HepG2 (cell line): ENCODE data around the gene FBXW12. TPM values are rescaled to one million over a fixed set of nuclear protein-coding genes. Genes with fewer than 3 reads are reported as not detected.
A peak's percentile ranks its signal among the peaks of the same experiment; 100 is the strongest.

Source experiments
- ATAC-seq: fragments of 200-7000 bp; cut with Tn5 transposase; 3 replicates; pipeline ENCODE4 v1.9.1; 2020; ENCODE audit warnings: mild to moderate bottlenecking, moderate library complexity
- BruUV-seq: library from RNA; stranded (reverse); fragments of 400-500 nt; replicated peaks from 2 replicates; lab custom pipeline; 2021; lab: Mats Ljungman, UMichigan
- CTCF ChIA-PET: fragments of 300-600 bp; formaldehyde crosslinking; extraction: SDS; loops from one replicate; lab custom pipeline; 2021; ENCODE audit warnings: low total read pairs, inconsistent platforms, low intra/inter-chr PET ratio; lab: Yijun Ruan, JAX
- POLR2A ChIA-PET: fragments of 350-600 bp; sonication (Branson Sonifier 250); formaldehyde crosslinking; loops from one replicate; lab custom pipeline; 2020; ENCODE audit warnings: antibody characterized with exemption, inconsistent platforms; lab: Yijun Ruan, JAX
- DNase-seq: peaks from one replicate; pipeline ENCODE4 v3.0.0-alpha.2; 2015; ENCODE audit warnings: low spot score
- FAIRE-seq: peaks from 3 replicates; lab custom pipeline; 2011; peaks lifted over from hg19 to GRCh38; lab: Jason Lieb, UNC
- H2AFZ ChIP-seq: one replicate; pipeline ENCODE4 v1.6.1; 2011; ENCODE audit warnings: low read length, inconsistent platforms
- H3K27ac ChIP-seq: fragments of 300-600 bp; 3 replicates; pipeline ENCODE4 v1.8.0; 2011; ENCODE audit warnings: mixed run types, mild to moderate bottlenecking, mixed read lengths, low read length, inconsistent platforms; ENCODE audit not compliant: insufficient read depth; ENCODE audit errors: extremely low read length
- H3K27me3 ChIP-seq, 2 experiments: fragments of 200-600 bp in 1 of 2; 2 replicates in 1 of 2; 3 replicates in 1 of 2; pipeline versions ENCODE4 v1.6.0 to v1.8.0; 2011; ENCODE audit warnings: low read length in 2 of 2, mild to moderate bottlenecking in 2 of 2, moderate library complexity in 2 of 2, inconsistent platforms in 1 of 2; ENCODE audit not compliant: insufficient read depth in 2 of 2, control insufficient read depth in 1 of 2
- H3K36me3 ChIP-seq, 2 experiments: fragments of 200-600 bp in 1 of 2; replicated peaks in 1 of 2; 2 replicates in 1 of 2; 3 replicates in 1 of 2; pipeline versions ENCODE4 v1.5.1 to v1.8.0; 2011; ENCODE audit warnings: low read length in 2 of 2, inconsistent platforms in 1 of 2; ENCODE audit not compliant: insufficient read depth in 2 of 2, control insufficient read depth in 1 of 2
- H3K4me1 ChIP-seq: 2 replicates; pipeline ENCODE4 v1.5.1; 2012; ENCODE audit warnings: low read length, inconsistent platforms; ENCODE audit not compliant: insufficient read depth
- H3K4me2 ChIP-seq: 2 replicates; pipeline ENCODE4 v1.6.0; 2011; ENCODE audit warnings: low read depth, low read length, inconsistent platforms
- H3K4me3 ChIP-seq, 3 experiments: fragments of 200-600 bp in 1 of 3; sonication (generic), shearing (Covaris generic) in 1 of 3; replicated peaks in 1 of 3; 2 replicates each; pipeline ENCODE4 v1.5.1; 2011 to 2016; ENCODE audit warnings: low read length in 3 of 3, inconsistent platforms in 2 of 3, low read depth in 2 of 3, mild to moderate bottlenecking in 2 of 3, control low read depth in 1 of 3, mixed read lengths in 1 of 3; ENCODE audit not compliant: insufficient read depth in 1 of 3
- H3K79me2 ChIP-seq: one replicate; pipeline ENCODE4 v1.6.1; 2011; ENCODE audit warnings: low read length, inconsistent platforms; ENCODE audit not compliant: insufficient read depth
- H3K9ac ChIP-seq: 2 replicates; pipeline ENCODE4 v1.6.0; 2011; ENCODE audit warnings: mild to moderate bottlenecking, low read depth, low read length, inconsistent platforms; ENCODE audit not compliant: insufficient read depth
- H3K9me3 ChIP-seq: 2 replicates; pipeline ENCODE4 v1.5.1; 2012; ENCODE audit warnings: mild to moderate bottlenecking, low read length
- H4K20me1 ChIP-seq: 2 replicates; pipeline ENCODE4 v1.6.0; 2011; ENCODE audit warnings: inconsistent platforms, mild to moderate bottlenecking, low read length, moderate library complexity; ENCODE audit not compliant: insufficient read depth
- BHLHE40 ChIP-seq: IDR thresholded peaks from 2 replicates; pipeline ENCODE4 v1.6.1; 2011; ENCODE audit warnings: low read length, improper control_type of control experiment
- CCDC6 ChIP-seq: sonication (generic); formaldehyde crosslinking; IDR thresholded peaks from 2 replicates; pipeline ENCODE4 v1.8.1; 2022; ENCODE audit warnings: mild to moderate bottlenecking, missing genetic modification reagents, moderate library complexity
- HDAC1 ChIP-seq: sonication (generic); formaldehyde crosslinking; IDR thresholded peaks from 2 replicates; pipeline ENCODE4 v1.5.1; 2020; ENCODE audit warnings: mild to moderate bottlenecking, missing genetic modification reagents
- MAFF ChIP-seq: IDR thresholded peaks from 2 replicates; pipeline ENCODE4 v1.6.1; 2011; ENCODE audit warnings: low read depth, low read length, improper control_type of control experiment
- MAFK ChIP-seq, 2 experiments: IDR thresholded peaks in 1 of 2; conservative IDR thresholded peaks in 1 of 2; 2 replicates each; pipeline ENCODE4 v1.6.1; 2011; ENCODE audit warnings: improper control_type of control experiment in 2 of 2, low read length in 2 of 2
- RELA ChIP-seq: sonication (generic); formaldehyde crosslinking; IDR thresholded peaks from 2 replicates; pipeline ENCODE4 v1.4.0; 2020; ENCODE audit warnings: missing genetic modification reagents
- ZNF10 ChIP-seq: sonication (generic); formaldehyde crosslinking; IDR thresholded peaks from 2 replicates; pipeline ENCODE4 v1.4.0; 2020; ENCODE audit warnings: mild to moderate bottlenecking, low read depth, missing genetic modification reagents, borderline replicate concordance
- ZNF530 ChIP-seq: sonication (generic); formaldehyde crosslinking; IDR thresholded peaks from 2 replicates; pipeline ENCODE4 v1.5.0; 2020; ENCODE audit warnings: low read depth, mild to moderate bottlenecking, missing genetic modification reagents
- ZNF652 ChIP-seq: IDR thresholded peaks from 2 replicates; pipeline ENCODE4 v1.6.1; 2016; ENCODE audit warnings: low read depth, borderline replicate concordance
- WGBS: methylation state at CpG from one replicate; pipeline ENCODE4 v1.1.6; 2017; ENCODE audit warnings: low lambda C conversion rate; 5-methylcytosine and 5-hydroxymethylcytosine counted together
- in situ Hi-C: cut with HindIII; loops from 2 replicates; pipeline ENCODE4 v1.10.0; 2017; ENCODE audit warnings: low pct_unique_long_range_greater_than_20kb; ENCODE audit not compliant: extremely low pct_ligation_motif_present
- intact Hi-C: fragments of 100-400 bp; cut with micrococcal nuclease; formaldehyde crosslinking; loops from one replicate; pipeline ENCODE4 v1.10.0; 2022; ENCODE audit not compliant: unreplicated experiment
- polyA plus RNA-seq, 8 experiments: library from polyadenylated mRNA; depleted of rRNA in 3 of 8; stranded (reverse) in 7 of 8; unstranded in 1 of 8; fragments of >200 nt; fragmentation: Illumina TruSeq in 4 of 8; extraction: Trizol in 4 of 8; gene quantifications; 2 replicates each; pipeline versions ENCODE4 v1.2.1 to v1.2.3, GENCODE V29; 2011 to 2016; ENCODE audit warnings: low read depth in 4 of 8, missing spikeins in 1 of 8, mixed read lengths in 1 of 8; ENCODE audit not compliant: insufficient read depth in 1 of 8
- total RNA-seq, 5 experiments: library from RNA; depleted of rRNA; stranded (reverse); fragments of >200 nt; fragmentation: Illumina TruSeq; extraction: Trizol; gene quantifications; 2 replicates each; pipeline ENCODE4 v1.2.3, GENCODE V29; 2016; ENCODE audit warnings: low read depth in 1 of 5
- TF ChIP-seq, protein P1 (sequence below): sonication (generic); formaldehyde crosslinking; conservative IDR thresholded peaks from 2 replicates; pipeline ENCODE4 v1.4.0; 2020; ENCODE audit warnings: mild to moderate bottlenecking, missing genetic modification reagents, moderate library complexity

Gene FBXW12
- total and polyA plus RNA-seq, 2 of the 13 experiments (the other 11 are each of a cell fraction or from before 2014, with no cell fraction given) = not detected

DNA sequence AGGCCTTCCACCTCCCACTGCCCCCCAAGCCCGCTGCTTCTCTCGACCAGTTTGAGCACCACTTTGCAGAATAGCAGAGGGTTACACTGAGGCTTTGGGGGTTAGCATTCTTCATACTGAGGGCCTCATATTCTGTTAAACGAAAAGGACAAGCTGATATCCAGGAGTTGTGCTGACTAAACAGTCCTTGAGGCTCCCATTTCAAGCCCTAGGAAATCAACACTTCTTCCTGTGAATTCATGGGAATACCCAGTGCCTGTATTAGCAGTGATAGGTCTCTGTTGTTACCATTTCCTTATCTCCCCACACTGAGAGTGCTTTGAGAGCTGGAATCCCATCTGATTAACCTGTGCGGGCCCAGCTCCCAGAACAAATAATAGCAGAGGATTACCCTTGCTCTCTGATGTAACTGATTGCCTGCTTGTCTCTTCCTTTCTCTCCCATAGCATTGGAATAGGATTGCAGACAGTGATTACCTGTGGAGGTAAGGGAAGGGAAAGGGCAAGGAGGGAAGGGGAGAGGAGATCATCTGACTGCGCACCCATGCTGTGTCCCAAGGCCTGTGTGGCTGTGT lies 930 bp downstream of the FBXW12 start:
- no TSS peak for BruUV-seq
- H2AFZ ChIP-seq = no peak overlapping the region
- in situ Hi-C loops = no loop called here
- FAIRE-seq (no peak), ATAC-seq (peak; percentile 55), DNase-seq (peak; percentile 12)
- no peaks in the 10 kb centered on the region for H4K20me1 ChIP-seq
- H3K9ac ChIP-seq = no peak overlapping the region
- H3K4me1 ChIP-seq = peaks cover 9% of the 10 kb centered on the region; the same call in 1 of the 2 replicates
- no peak for TF ChIP-seq BHLHE40
- peak; percentile 46 to 62 for TF ChIP-seq MAFK (conservative IDR thresholded peaks at IDR 0.05 in 1 of 2, IDR thresholded peaks at IDR 0.05 in 1 of 2; ENCODE audit: low read length in 2 of 2)
- no peak for TF ChIP-seq ZNF10
- TF ChIP-seq, protein P1, sequence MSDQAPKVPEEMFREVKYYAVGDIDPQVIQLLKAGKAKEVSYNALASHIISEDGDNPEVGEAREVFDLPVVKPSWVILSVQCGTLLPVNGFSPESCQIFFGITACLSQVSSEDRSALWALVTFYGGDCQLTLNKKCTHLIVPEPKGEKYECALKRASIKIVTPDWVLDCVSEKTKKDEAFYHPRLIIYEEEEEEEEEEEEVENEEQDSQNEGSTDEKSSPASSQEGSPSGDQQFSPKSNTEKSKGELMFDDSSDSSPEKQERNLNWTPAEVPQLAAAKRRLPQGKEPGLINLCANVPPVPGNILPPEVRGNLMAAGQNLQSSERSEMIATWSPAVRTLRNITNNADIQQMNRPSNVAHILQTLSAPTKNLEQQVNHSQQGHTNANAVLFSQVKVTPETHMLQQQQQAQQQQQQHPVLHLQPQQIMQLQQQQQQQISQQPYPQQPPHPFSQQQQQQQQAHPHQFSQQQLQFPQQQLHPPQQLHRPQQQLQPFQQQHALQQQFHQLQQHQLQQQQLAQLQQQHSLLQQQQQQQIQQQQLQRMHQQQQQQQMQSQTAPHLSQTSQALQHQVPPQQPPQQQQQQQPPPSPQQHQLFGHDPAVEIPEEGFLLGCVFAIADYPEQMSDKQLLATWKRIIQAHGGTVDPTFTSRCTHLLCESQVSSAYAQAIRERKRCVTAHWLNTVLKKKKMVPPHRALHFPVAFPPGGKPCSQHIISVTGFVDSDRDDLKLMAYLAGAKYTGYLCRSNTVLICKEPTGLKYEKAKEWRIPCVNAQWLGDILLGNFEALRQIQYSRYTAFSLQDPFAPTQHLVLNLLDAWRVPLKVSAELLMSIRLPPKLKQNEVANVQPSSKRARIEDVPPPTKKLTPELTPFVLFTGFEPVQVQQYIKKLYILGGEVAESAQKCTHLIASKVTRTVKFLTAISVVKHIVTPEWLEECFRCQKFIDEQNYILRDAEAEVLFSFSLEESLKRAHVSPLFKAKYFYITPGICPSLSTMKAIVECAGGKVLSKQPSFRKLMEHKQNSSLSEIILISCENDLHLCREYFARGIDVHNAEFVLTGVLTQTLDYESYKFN (CRISPR knock-in tag) = no peak
- peak; percentile 68; the same call in 1 of the 2 replicates for TF ChIP-seq ZNF652 (CRISPR knock-in tag)
- TF ChIP-seq CCDC6 = no peak
- no peak for TF ChIP-seq HDAC1 (CRISPR knock-in tag)
- peak; percentile 13; the same call in 1 of the 2 replicates for TF ChIP-seq MAFF
- no peak for TF ChIP-seq RELA
- TF ChIP-seq ZNF530 = no peak
- H3K9me3 ChIP-seq = no peaks in the 10 kb centered on the region
- intact Hi-C loops = no loop called here
- no peaks in the 10 kb centered on the region for H3K36me3 ChIP-seq
- H3K4me2 ChIP-seq = peak overlapping the region; percentile 20; the same call in 1 of the 2 replicates
- no peak overlapping the region for H3K4me3 ChIP-seq
- CTCF ChIA-PET = no interaction called here
- peaks cover 0 to 26% of the 10 kb centered on the region in 2 experiments; a peak in 2 of 5 replicates for H3K27me3 ChIP-seq
- H3K27ac ChIP-seq = no peak overlapping the region
- POLR2A ChIA-PET = no interaction called here
- H3K79me2 ChIP-seq = no peaks in the 10 kb centered on the region
- WGBS = 41% methylated on average over 4 of the region's 5 CpGs
